Prostate gland (tissue), 2 donors: Measurements from ENCODE around the gene LARP4B. TPM values are rescaled to one million over a fixed set of nuclear protein-coding genes. Genes with fewer than 3 reads are reported as not detected.

Source experiments
- DNase-seq: peaks from one replicate; pipeline ENCODE4 v3.0.0-alpha.2; 2019; ENCODE audit warnings: low spot score
- H3K27ac ChIP-seq, 2 donors: fragments of 200-600 bp; sonication (generic); 2 replicates each; pipeline ENCODE4 v1.5.1; 2017 to 2019
- H3K27me3 ChIP-seq: fragments of 200-600 bp; sonication (generic); replicated peaks from 2 replicates; pipeline ENCODE4 v1.5.1; 2019; ENCODE audit not compliant: insufficient read depth
- H3K36me3 ChIP-seq, 2 donors: fragments of 200-600 bp; sonication (generic); 1 replicate in 1 of 2; 2 replicates in 1 of 2; pipeline versions ENCODE4 v1.5.1 to v1.8.1; 2017 to 2019
- H3K4me1 ChIP-seq: fragments of 200-600 bp; sonication (generic); replicated peaks from 2 replicates; pipeline ENCODE4 v1.5.1; 2019
- H3K4me3 ChIP-seq, 2 donors: fragments of 200-600 bp; sonication (generic); 2 replicates each; pipeline ENCODE4 v1.5.1; 2017 to 2019
- H3K9me3 ChIP-seq: fragments of 200-600 bp; sonication (generic); 2 replicates; pipeline ENCODE4 v1.5.1; 2017
- POLR2A ChIP-seq: fragments of 450-650 bp; IDR thresholded peaks from one replicate; pipeline ENCODE4 v1.6.1; 2016; ENCODE audit warnings: antibody characterized with exemption, mild to moderate bottlenecking
- POLR2AphosphoS5 ChIP-seq: sonication (generic); formaldehyde crosslinking; IDR thresholded peaks from one replicate; pipeline ENCODE4 v1.6.1; 2017; ENCODE audit warnings: antibody characterized with exemption
- WGBS: methylation state at CpG from one replicate; pipeline ENCODE4 v1.1.5; 2018; 5-methylcytosine and 5-hydroxymethylcytosine counted together
- intact Hi-C: fragments of 100-400 bp; cut with DNase I; formaldehyde crosslinking; loops from one replicate; pipeline ENCODE4 v1.14.2; 2022
- total RNA-seq, 2 donors: library from RNA; depleted of rRNA; stranded (reverse); fragments of >200 nt; gene quantifications; one replicate each; pipeline ENCODE4 v1.1.0, GENCODE V29; 2016
- TF ChIP-seq, protein P1 (sequence below), 4 experiments: fragments of 200-600 bp in 2 of 4; fragments of 450-650 bp in 2 of 4; sonication (generic) in 2 of 4; IDR thresholded peaks; 1 replicate in 3 of 4; 2 replicates in 1 of 4; pipeline ENCODE4 v1.5.1; 2016 to 2019; ENCODE audit warnings: antibody characterized with exemption in 4 of 4, mild to moderate bottlenecking in 2 of 4, moderate library complexity in 2 of 4

LARP4B gene
- total RNA-seq, 2 donors from 2014 or later: 51.9 to 95.4 TPM

DNA sequence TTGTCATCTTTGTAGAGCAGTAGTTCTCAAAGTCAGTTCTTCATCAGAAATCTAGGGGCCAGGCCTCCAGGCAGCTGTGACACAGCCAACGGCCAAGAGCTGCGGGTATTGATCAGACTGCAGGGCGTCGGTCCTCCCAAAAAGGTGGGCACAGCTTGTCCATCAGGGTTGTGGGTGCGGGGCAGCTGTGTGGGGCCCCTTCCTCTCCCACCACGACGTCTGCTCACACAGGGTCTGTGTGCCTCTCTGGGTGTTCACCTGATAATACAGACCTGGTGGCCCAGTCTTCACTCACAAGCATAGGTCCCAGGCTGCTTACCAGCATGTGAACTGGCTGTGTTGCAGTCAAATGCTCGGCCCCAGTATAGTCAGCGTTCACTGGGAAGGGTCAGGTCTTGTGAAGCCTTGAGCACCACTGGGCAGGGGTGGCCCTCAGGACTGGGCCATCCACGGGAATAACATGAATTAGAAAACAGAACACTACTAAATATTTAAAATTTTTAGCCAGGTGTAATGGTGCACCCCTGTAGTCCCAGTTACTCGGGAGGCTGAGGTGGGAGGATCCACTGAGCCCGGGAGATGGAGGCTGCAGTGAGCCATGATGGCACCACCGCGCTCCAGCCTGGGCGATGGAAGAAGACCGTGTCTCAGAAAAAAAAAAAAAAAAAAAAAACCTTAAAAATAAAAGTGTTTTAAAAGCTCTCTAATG, 139.3 kb downstream of the LARP4B start:
- no peak for DNase-seq
- intact Hi-C loops: no loop called here
- TF ChIP-seq, protein P1, sequence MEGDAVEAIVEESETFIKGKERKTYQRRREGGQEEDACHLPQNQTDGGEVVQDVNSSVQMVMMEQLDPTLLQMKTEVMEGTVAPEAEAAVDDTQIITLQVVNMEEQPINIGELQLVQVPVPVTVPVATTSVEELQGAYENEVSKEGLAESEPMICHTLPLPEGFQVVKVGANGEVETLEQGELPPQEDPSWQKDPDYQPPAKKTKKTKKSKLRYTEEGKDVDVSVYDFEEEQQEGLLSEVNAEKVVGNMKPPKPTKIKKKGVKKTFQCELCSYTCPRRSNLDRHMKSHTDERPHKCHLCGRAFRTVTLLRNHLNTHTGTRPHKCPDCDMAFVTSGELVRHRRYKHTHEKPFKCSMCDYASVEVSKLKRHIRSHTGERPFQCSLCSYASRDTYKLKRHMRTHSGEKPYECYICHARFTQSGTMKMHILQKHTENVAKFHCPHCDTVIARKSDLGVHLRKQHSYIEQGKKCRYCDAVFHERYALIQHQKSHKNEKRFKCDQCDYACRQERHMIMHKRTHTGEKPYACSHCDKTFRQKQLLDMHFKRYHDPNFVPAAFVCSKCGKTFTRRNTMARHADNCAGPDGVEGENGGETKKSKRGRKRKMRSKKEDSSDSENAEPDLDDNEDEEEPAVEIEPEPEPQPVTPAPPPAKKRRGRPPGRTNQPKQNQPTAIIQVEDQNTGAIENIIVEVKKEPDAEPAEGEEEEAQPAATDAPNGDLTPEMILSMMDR (IDR thresholded peaks at IDR 0.05): no peak
- TF ChIP-seq POLR2AphosphoS5 (no peak), POLR2A (no peak)
- Histone ChIP-seq H3K4me1 (no peaks in the 10 kb centered on the region), H3K27ac (no peak overlapping the region), H3K4me3 (no peak overlapping the region), H3K36me3 (no peaks in the 10 kb centered on the region), H3K27me3 (no peaks in the 10 kb centered on the region), H3K9me3 (no peaks in the 10 kb centered on the region)
- 74% methylated on average over 16 of the region's 16 CpGs for WGBS

DNA sequence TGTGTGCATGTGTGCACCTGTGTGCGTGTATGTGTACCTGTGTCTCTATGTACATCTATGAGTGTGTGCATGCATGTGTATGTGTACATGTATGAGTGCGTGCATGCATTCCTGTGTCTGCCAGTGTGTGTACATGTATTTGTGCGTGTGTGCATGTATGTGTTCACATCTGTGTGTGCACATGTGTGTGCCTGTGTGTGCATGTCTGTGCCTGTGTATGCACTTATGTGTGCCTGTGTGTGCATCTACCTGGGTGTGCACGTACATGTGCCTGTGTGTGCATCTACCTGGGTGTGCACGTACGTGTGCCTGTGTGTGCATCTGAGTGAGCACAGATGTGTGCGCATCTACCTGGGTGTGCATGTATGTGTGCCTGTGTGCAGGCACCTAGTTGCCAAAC, 139.9 kb downstream of the LARP4B start:
- no peaks in the 10 kb centered on the region for H3K36me3 ChIP-seq
- no peaks in the 10 kb centered on the region for H3K9me3 ChIP-seq
- intact Hi-C loops: no loop called here
- TF ChIP-seq POLR2A (no peak), POLR2AphosphoS5 (no peak)
- TF ChIP-seq, protein P1 (IDR thresholded peaks at IDR 0.05): no peak
- H3K4me1 ChIP-seq: no peaks in the 10 kb centered on the region
- no peak overlapping the region for H3K4me3 ChIP-seq
- no peaks in the 10 kb centered on the region for H3K27me3 ChIP-seq
- DNase-seq: no peak
- H3K27ac ChIP-seq: no peak overlapping the region
- 95% methylated on average over 7 of the region's 7 CpGs for WGBS

DNA sequence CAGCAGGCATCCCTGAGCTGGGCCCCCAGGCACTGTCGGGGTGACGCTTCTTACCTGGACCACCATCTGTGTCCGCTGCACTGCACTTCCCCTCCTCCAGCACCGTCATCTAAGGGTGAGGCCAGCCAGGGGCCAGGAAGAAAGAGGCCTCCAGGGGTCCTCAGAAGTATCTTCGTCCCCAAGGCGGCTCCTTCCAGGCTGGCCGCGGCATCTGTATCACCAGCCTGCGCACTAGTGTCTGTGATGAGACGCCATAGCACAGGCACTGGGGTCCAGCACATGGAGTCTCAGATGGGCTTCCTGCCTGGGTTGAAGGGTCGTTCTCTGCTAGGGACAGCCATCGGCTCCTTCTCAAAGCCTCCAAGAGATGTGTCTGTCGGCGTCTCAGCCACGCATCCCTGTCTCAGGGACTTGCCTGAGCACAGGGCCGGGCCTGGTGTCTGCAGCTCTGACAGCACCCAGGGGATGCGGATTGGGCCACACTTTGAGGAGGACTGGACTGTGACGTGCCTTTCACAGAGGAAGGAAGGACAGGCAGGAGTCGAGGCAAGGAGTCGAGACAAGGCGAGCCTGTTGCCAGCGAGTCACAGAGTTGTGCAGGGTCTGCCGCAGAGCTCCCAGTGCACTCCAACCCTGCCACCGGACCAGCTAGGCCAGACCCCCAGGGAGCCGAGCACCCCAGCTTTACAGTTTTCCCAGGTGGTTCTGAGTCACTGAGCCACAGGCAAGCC, 140.5 kb downstream of the LARP4B start:
- no peak overlapping the region for H3K4me3 ChIP-seq
- TF ChIP-seq POLR2A: no peak
- TF ChIP-seq, protein P1 (IDR thresholded peaks at IDR 0.05): no peak
- TF ChIP-seq POLR2AphosphoS5: no peak
- no peak overlapping the region for H3K27ac ChIP-seq
- H3K27me3 ChIP-seq: no peaks in the 10 kb centered on the region
- H3K36me3 ChIP-seq: no peaks in the 10 kb centered on the region
- no peak for DNase-seq
- WGBS: 89% methylated on average over 25 of the region's 25 CpGs
- no peaks in the 10 kb centered on the region for H3K9me3 ChIP-seq
- H3K4me1 ChIP-seq: no peaks in the 10 kb centered on the region
- intact Hi-C loops: no loop called here

DNA sequence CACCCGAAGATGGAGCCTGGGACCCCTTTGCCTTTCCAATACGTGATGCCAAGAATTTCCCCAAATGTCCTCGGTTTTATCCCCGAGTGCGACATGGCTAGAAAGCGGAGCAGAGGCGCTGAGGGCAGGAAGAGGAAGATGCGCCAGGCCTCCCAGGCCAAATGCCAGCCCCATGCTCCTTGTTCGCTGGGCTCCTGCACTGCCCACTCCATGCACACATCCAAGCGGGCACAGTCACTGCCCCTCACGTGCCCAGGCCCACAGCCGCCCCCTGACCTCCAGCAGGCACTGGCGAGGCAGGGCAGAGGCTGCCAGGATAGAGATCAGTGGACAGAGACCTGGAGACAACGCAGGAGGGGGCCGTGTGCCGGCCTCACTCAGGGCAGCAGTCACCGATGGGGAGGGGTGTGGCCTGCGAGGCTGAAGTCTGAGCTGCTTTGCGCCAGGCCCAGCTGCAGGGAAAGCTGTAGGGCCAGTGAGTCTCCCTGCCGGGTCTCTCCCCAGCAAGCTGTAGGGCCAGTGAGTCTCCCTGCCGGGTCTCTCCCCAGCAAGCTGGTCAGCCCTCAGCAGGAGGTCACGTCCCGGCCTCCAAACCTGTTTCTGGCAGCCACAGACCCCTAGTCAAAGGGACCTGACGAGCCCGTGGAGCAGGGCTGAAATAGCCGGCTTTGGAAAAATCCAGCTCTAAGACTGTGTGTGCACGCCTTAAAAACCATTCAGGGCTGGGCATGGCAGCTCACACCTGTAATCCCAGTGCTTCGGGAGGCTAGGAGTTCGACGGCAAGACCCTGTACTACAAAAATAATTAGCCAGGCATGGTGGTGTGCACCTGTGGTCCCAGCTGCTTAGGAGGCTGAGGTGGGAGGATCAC, 141.4 kb downstream of the LARP4B start:
- intact Hi-C loops: loop anchor here (1.0 to 10.0 kb wide), 2 partner anchors 205 to 279 kb away; no protein-coding TSS in a partner anchor
- Histone ChIP-seq H3K9me3 (no peaks in the 10 kb centered on the region), H3K27me3 (no peaks in the 10 kb centered on the region), H3K27ac (no peak overlapping the region), H3K4me3 (no peak overlapping the region), H3K4me1 (no peaks in the 10 kb centered on the region), H3K36me3 (no peaks in the 10 kb centered on the region)
- 79% methylated on average over 22 of the region's 30 CpGs for WGBS
- no peak for DNase-seq
- TF ChIP-seq POLR2AphosphoS5: no peak
- TF ChIP-seq, protein P1 (IDR thresholded peaks at IDR 0.05): no peak
- TF ChIP-seq POLR2A: no peak
